B cell (primary cell): Measurements from ENCODE around the gene CRTAP. TPM values are rescaled to one million over a fixed set of nuclear protein-coding genes. Genes with fewer than 3 reads are reported as not detected.

Experiments
- ATAC-seq: fragments of 200-7000 bp; cut with Tn5 transposase; one replicate; pipeline ENCODE4 v1.10.0; 2021; ENCODE audit warnings: low read depth, mild to moderate bottlenecking, moderate number of reproducible peaks, moderate library complexity
- CTCF ChIA-PET: fragments of 350-600 bp; sonication (Branson Sonifier 250); formaldehyde crosslinking; loops from one replicate; lab custom pipeline; 2021; ENCODE audit warnings: antibody characterized with exemption, inconsistent platforms; lab: Charles Lee
- POLR2A ChIA-PET: fragments of 350-600 bp; sonication (Branson Sonifier 250); formaldehyde crosslinking; loops from one replicate; lab custom pipeline; 2021; ENCODE audit warnings: antibody characterized with exemption; lab: Charles Lee
- DNase-seq: peaks from one replicate; pipeline ENCODE4 v3.0.0; 2013
- H2AFZ ChIP-seq: 2 replicates; pipeline ENCODE4 v1.6.1; 2012; ENCODE audit warnings: mild to moderate bottlenecking, low read depth, low read length; ENCODE audit not compliant: insufficient read depth, poor library complexity, severe bottlenecking
- H3K27ac ChIP-seq, 2 donors: 1 replicate in 1 of 2; 2 replicates in 1 of 2; pipeline ENCODE4 v1.5.1; 2012 to 2013; ENCODE audit warnings: low read length in 2 of 2, mild to moderate bottlenecking in 2 of 2, moderate library complexity in 1 of 2
- H3K27me3 ChIP-seq, 4 experiments: fragments of 200-600 bp in 1 of 4; sonication (generic) in 1 of 4; replicated peaks in 1 of 4; 1 replicate in 2 of 4; 2 replicates in 2 of 4; pipeline versions ENCODE4 v1.6.1 to v1.7.0; 2013 to 2016; ENCODE audit warnings: low read length in 3 of 4, mild to moderate bottlenecking in 2 of 4, mixed read lengths in 1 of 4, moderate library complexity in 1 of 4; ENCODE audit not compliant: insufficient read depth in 4 of 4, control insufficient read depth in 3 of 4; ENCODE audit errors: control extremely low read depth in 1 of 4
- H3K36me3 ChIP-seq, 2 experiments: replicated peaks in 1 of 2; 1 replicate in 1 of 2; 2 replicates in 1 of 2; pipeline versions ENCODE4 v1.6.1 to v1.7.1; 2013; ENCODE audit warnings: low read length in 1 of 2; ENCODE audit not compliant: insufficient read depth in 2 of 2, control insufficient read depth in 1 of 2; ENCODE audit errors: control extremely low read depth in 1 of 2, extremely low read depth in 1 of 2
- H3K4me1 ChIP-seq, 2 donors: fragments of 200-600 bp in 1 of 2; sonication (generic) in 1 of 2; 1 replicate in 1 of 2; 2 replicates in 1 of 2; pipeline versions ENCODE4 v1.5.1 to v1.6.1; 2013 to 2017; ENCODE audit warnings: low read length in 2 of 2; ENCODE audit not compliant: control insufficient read depth in 2 of 2, insufficient read depth in 2 of 2
- H3K4me2 ChIP-seq: replicated peaks from 2 replicates; pipeline ENCODE3; 2012; ENCODE audit warnings: mild to moderate bottlenecking, low read depth, low read length; ENCODE audit not compliant: poor library complexity, severe bottlenecking
- H3K4me3 ChIP-seq, 5 experiments: fragments of 200-600 bp in 1 of 5; sonication (generic) in 1 of 5; 1 replicate in 3 of 5; 2 replicates in 2 of 5; pipeline versions ENCODE4 v1.5.1 to v1.7.0; 2011 to 2016; ENCODE audit warnings: low read length in 4 of 5, mild to moderate bottlenecking in 4 of 5, low read depth in 2 of 5, control low read depth in 1 of 5, moderate library complexity in 1 of 5; ENCODE audit not compliant: insufficient read depth in 1 of 5; ENCODE audit errors: control extremely low read depth in 1 of 5, extremely low read depth in 1 of 5
- H3K79me2 ChIP-seq: fragments of 200-600 bp; sonication (generic); one replicate; pipeline ENCODE4 v1.6.0; 2016; ENCODE audit warnings: low read length; ENCODE audit not compliant: control insufficient read depth, insufficient read depth
- H3K9ac ChIP-seq: fragments of 200-600 bp; sonication (generic); 2 replicates; pipeline ENCODE4 v1.6.1; 2017; ENCODE audit warnings: mild to moderate bottlenecking, low read length, moderate library complexity
- H3K9me3 ChIP-seq, 3 donors: one replicate each; pipeline versions ENCODE4 v1.6.1 to v1.7.1; 2013; ENCODE audit warnings: low read length in 2 of 3; ENCODE audit not compliant: control insufficient read depth in 2 of 3, insufficient read depth in 1 of 3; ENCODE audit errors: control extremely low read depth in 1 of 3
- H4K20me1 ChIP-seq: 2 replicates; pipeline ENCODE4 v1.6.0; 2012; ENCODE audit warnings: mild to moderate bottlenecking, low read length; ENCODE audit not compliant: insufficient read depth, control insufficient read depth, poor library complexity, severe bottlenecking
- H3K27ac Mint-ChIP-seq: one replicate; pipeline ENCODE4 v1.8.0; 2021; ENCODE audit warnings: mixed read lengths
- H3K27me3 Mint-ChIP-seq: one replicate; pipeline ENCODE4 v1.8.0; 2021; ENCODE audit warnings: mixed read lengths
- H3K4me1 Mint-ChIP-seq: one replicate; pipeline ENCODE4 v1.8.0; 2021; ENCODE audit warnings: mixed read lengths
- H3K4me3 Mint-ChIP-seq: one replicate; pipeline ENCODE4 v1.8.0; 2021; ENCODE audit warnings: mixed read lengths
- H3K9me3 Mint-ChIP-seq: one replicate; pipeline ENCODE4 v1.8.0; 2022; ENCODE audit warnings: mixed read lengths; ENCODE audit not compliant: insufficient read depth
- EZH2 ChIP-seq: IDR thresholded peaks from 2 replicates; pipeline ENCODE4 v1.6.1; 2012; ENCODE audit warnings: borderline replicate concordance, low read depth, mild to moderate bottlenecking, moderate library complexity, low read length; ENCODE audit not compliant: insufficient read depth, poor library complexity, severe bottlenecking
- WGBS: methylation state at CpG from one replicate; pipeline ENCODE4 v1.1.5; 2013; ENCODE audit warnings: missing lambda C conversion rate; ENCODE audit not compliant: insufficient coverage; 5-methylcytosine and 5-hydroxymethylcytosine counted together
- intact Hi-C: fragments of 100-400 bp; cut with micrococcal nuclease; formaldehyde crosslinking; loops from one replicate; pipeline ENCODE4 v1.10.0; 2022
- polyA plus RNA-seq: library from polyadenylated mRNA; depleted of rRNA; stranded (reverse); fragments of >200 nt; gene quantifications from 2 replicates; pipeline ENCODE4 v1.2.3, GENCODE V29; 2012
- total RNA-seq, 2 donors: library from RNA; stranded (reverse); fragments of 120-200 nt in 1 of 2; gene quantifications; 1 replicate in 1 of 2; 2 replicates in 1 of 2; pipeline versions ENCODE4 v1.2.3 to v1.2.4, GENCODE V29; 2013 to 2022
- TF ChIP-seq, protein P1 (sequence below): fragments of 200-600 bp; IDR thresholded peaks from one replicate; pipeline ENCODE4 v1.8.0; 2022; ENCODE audit warnings: antibody characterized with exemption, mild to moderate bottlenecking

The CRTAP gene
- total and polyA plus RNA-seq, 2 donors (not counting 1 experiment from before 2014, with no cell fraction given) = 20.3 to 55.0 TPM

DNA sequence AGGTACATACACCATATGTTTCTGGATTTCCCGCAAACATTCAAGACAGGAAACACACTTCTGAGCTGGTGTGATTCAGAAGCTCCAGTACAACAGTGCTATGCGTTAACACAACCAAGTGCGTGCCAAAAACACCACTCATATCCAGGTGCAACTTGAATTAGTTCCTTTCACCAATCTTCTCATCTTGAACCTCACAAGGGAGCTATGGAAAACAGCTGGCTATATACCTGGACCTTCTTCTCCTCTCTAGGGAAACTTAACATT is 73.5 kb downstream of the CRTAP start:
- DNase-seq = no peak
- no peak overlapping the region for H3K27ac ChIP-seq
- H2AFZ ChIP-seq = no peak overlapping the region
- peaks cover 0 to 5% (median 0%) of the 10 kb centered on the region in 4 experiments for H3K27me3 ChIP-seq
- H3K4me3 ChIP-seq = no peak overlapping the region
- Mint-ChIP-seq H3K9me3 (peaks cover 4% of the 10 kb centered on the region), H3K27ac (no peak overlapping the region), H3K27me3 (peaks cover 16% of the 10 kb centered on the region), H3K4me3 (no peak overlapping the region), H3K4me1 (no peaks in the 10 kb centered on the region)
- ChIA-PET POLR2A (no interaction called here), CTCF (no interaction called here)
- ATAC-seq = no peak
- no peaks in the 10 kb centered on the region for H3K79me2 ChIP-seq
- H3K4me2 ChIP-seq = no peak overlapping the region
- H3K36me3 ChIP-seq = no peaks in the 10 kb centered on the region
- intact Hi-C loops = no loop called here
- H3K9ac ChIP-seq = no peak overlapping the region
- peaks cover 0 to 5% (median 0%) of the 10 kb centered on the region in 3 donors for H3K9me3 ChIP-seq
- H3K4me1 ChIP-seq = no peaks in the 10 kb centered on the region
- 88% methylated on average over 3 of the region's 3 CpGs for WGBS
- TF ChIP-seq, protein P1, sequence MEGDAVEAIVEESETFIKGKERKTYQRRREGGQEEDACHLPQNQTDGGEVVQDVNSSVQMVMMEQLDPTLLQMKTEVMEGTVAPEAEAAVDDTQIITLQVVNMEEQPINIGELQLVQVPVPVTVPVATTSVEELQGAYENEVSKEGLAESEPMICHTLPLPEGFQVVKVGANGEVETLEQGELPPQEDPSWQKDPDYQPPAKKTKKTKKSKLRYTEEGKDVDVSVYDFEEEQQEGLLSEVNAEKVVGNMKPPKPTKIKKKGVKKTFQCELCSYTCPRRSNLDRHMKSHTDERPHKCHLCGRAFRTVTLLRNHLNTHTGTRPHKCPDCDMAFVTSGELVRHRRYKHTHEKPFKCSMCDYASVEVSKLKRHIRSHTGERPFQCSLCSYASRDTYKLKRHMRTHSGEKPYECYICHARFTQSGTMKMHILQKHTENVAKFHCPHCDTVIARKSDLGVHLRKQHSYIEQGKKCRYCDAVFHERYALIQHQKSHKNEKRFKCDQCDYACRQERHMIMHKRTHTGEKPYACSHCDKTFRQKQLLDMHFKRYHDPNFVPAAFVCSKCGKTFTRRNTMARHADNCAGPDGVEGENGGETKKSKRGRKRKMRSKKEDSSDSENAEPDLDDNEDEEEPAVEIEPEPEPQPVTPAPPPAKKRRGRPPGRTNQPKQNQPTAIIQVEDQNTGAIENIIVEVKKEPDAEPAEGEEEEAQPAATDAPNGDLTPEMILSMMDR = no peak
- TF ChIP-seq EZH2 = no peak
- H4K20me1 ChIP-seq = no peaks in the 10 kb centered on the region

DNA sequence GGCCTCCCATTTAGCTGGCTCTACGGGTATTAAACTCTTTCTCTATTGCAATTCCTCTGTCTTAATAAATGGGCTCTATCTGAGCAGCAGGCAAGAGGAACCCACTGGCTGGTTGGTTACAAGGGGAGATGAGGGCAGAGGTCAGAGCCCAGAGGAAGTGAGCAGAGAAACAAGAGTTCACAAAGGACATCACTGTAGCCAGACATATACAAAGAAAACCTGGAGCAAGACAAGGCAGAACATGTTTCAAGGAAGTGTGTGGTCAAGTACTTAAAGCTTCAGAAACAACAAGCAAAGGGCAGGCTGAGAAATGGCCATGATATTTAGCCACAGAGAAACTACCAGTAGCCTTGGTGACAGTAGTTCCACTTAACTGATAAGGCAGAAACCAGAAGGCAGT is 80.5 kb downstream of the CRTAP start:
- H3K4me3 ChIP-seq = no peak overlapping the region
- no peaks in the 10 kb centered on the region for H3K9me3 Mint-ChIP-seq
- DNase-seq = no peak

More for the DNA sequence above, 80.5 kb downstream of the CRTAP start:
- H3K4me3 Mint-ChIP-seq = no peak overlapping the region
- no peak for TF ChIP-seq EZH2
- TF ChIP-seq, protein P1 = no peak
- H4K20me1 ChIP-seq = no peaks in the 10 kb centered on the region
- H3K79me2 ChIP-seq = no peaks in the 10 kb centered on the region
- H3K27me3 Mint-ChIP-seq = no peaks in the 10 kb centered on the region
- no peaks in the 10 kb centered on the region for H3K27me3 ChIP-seq
- no peak overlapping the region for H2AFZ ChIP-seq
- no peaks in the 10 kb centered on the region for H3K36me3 ChIP-seq
- H3K27ac ChIP-seq = no peak overlapping the region
- no peaks in the 10 kb centered on the region for H3K4me1 ChIP-seq
- H3K27ac Mint-ChIP-seq = no peak overlapping the region
- H3K9ac ChIP-seq = no peak overlapping the region
- intact Hi-C loops = no loop called here
- no peak overlapping the region for H3K4me2 ChIP-seq
- no peak for ATAC-seq
- no CpG with 5 or more reads among the region's 1 CpG for WGBS
- CTCF ChIA-PET = no interaction called here
- POLR2A ChIA-PET = no interaction called here
- no peaks in the 10 kb centered on the region for H3K9me3 ChIP-seq
- no peaks in the 10 kb centered on the region for H3K4me1 Mint-ChIP-seq
